DOHH2 (cell line): ENCODE data around the gene UBE2S.
"Not testable (repeated sequence)": the region's sequence is repeated elsewhere in the genome, so short reads cannot be mapped to it uniquely, and the experiment has no call there.

Experiments
- H3F3A ChIP-seq: fragments of 200-600 bp; sonication (generic), shearing (Covaris generic); 2 replicates; pipeline ENCODE4 v1.6.0; 2016; ENCODE audit warnings: antibody characterized with exemption, mild to moderate bottlenecking; ENCODE audit not compliant: control insufficient read depth, insufficient read depth
- H3K27ac ChIP-seq: fragments of 200-600 bp; sonication (generic); 2 replicates; pipeline ENCODE4 v1.5.1; 2014; ENCODE audit warnings: low read depth, mild to moderate bottlenecking, low read length, moderate library complexity
- H3K27me3 ChIP-seq: fragments of 200-600 bp; sonication (generic); 2 replicates; pipeline ENCODE4 v1.6.1; 2014; ENCODE audit warnings: mild to moderate bottlenecking, low read length, mixed read lengths; ENCODE audit not compliant: control insufficient read depth
- H3K36me3 ChIP-seq: fragments of 200-600 bp; sonication (generic); 2 replicates; pipeline ENCODE4 v1.6.1; 2014; ENCODE audit warnings: mild to moderate bottlenecking, low read length, moderate library complexity, mixed read lengths; ENCODE audit not compliant: control insufficient read depth
- H3K4me1 ChIP-seq: fragments of 200-600 bp; sonication (generic); 2 replicates; pipeline ENCODE4 v1.6.1; 2014; ENCODE audit warnings: mild to moderate bottlenecking, low read length, mixed read lengths; ENCODE audit not compliant: control insufficient read depth
- H3K4me2 ChIP-seq: fragments of 200-600 bp; sonication (generic); 2 replicates; pipeline ENCODE4 v1.6.0; 2014; ENCODE audit warnings: mild to moderate bottlenecking, low read length, moderate library complexity
- H3K4me3 ChIP-seq: fragments of 200-600 bp; sonication (generic); 2 replicates; pipeline ENCODE4 v1.5.1; 2014; ENCODE audit warnings: mild to moderate bottlenecking, low read length, mixed read lengths
- H3K79me2 ChIP-seq: fragments of 200-600 bp; sonication (generic); 2 replicates; pipeline ENCODE4 v1.6.1; 2014; ENCODE audit warnings: mild to moderate bottlenecking, low read length, mixed read lengths; ENCODE audit not compliant: control insufficient read depth
- H3K9me2 ChIP-seq: fragments of 200-600 bp; sonication (generic); replicated peaks from 2 replicates; pipeline ENCODE4 v1.6.1; 2014; ENCODE audit warnings: mild to moderate bottlenecking, low read length, mixed read lengths; ENCODE audit not compliant: control insufficient read depth
- H3K9me3 ChIP-seq: fragments of 200-600 bp; sonication (generic); 2 replicates; pipeline ENCODE4 v1.6.1; 2014; ENCODE audit warnings: antibody characterized with exemption, low read length, mixed read lengths; ENCODE audit not compliant: control insufficient read depth, insufficient read depth
- H4K20me1 ChIP-seq: fragments of 200-600 bp; sonication (generic); 2 replicates; pipeline ENCODE4 v1.6.0; 2014; ENCODE audit warnings: low read depth, mild to moderate bottlenecking, antibody characterized with exemption, low read length, moderate library complexity; ENCODE audit not compliant: control insufficient read depth, insufficient read depth
- CTCF ChIP-seq: fragments of 200-600 bp; sonication (generic); IDR thresholded peaks from one replicate; pipeline ENCODE4 v1.5.1; 2014; ENCODE audit warnings: antibody characterized with exemption, mild to moderate bottlenecking, low read depth, low read length; ENCODE audit not compliant: poor library complexity, severe bottlenecking
- EZH2phosphoT487 ChIP-seq: fragments of 200-600 bp; sonication (generic); IDR thresholded peaks from 2 replicates; pipeline ENCODE4 v1.6.1; 2017; ENCODE audit warnings: borderline replicate concordance, mild to moderate bottlenecking, antibody characterized with exemption, low read length, moderate library complexity, mixed read lengths

Gene UBE2S

GRCh38 chr19:55451163-55451964 lies 43.8 kb upstream of the UBE2S start:
- H3K27me3 ChIP-seq, result peaks cover 9% of the 10 kb centered on the region
- no peaks in the 10 kb centered on the region for H3K9me3 ChIP-seq
- no peaks in the 10 kb centered on the region for H4K20me1 ChIP-seq
- H3K79me2 ChIP-seq, result no peaks in the 10 kb centered on the region
- no peaks in the 10 kb centered on the region; the same call in 1 of the 2 replicates for H3F3A ChIP-seq
- TF ChIP-seq EZH2phosphoT487 (no peak), CTCF (no peak)
- H3K4me2 ChIP-seq, result no peak overlapping the region
- H3K27ac ChIP-seq, result no peak overlapping the region
- no peaks in the 10 kb centered on the region for H3K36me3 ChIP-seq
- no peaks in the 10 kb centered on the region for H3K4me1 ChIP-seq
- no peaks in the 10 kb centered on the region for H3K9me2 ChIP-seq
- no peak overlapping the region for H3K4me3 ChIP-seq

- H3K36me3 ChIP-seq, result no peaks in the 10 kb centered on the region
- TF ChIP-seq CTCF (no peak), EZH2phosphoT487 (no peak)
- no peak overlapping the region for H3K4me2 ChIP-seq
- H3K27ac ChIP-seq, result no peak overlapping the region
- no peaks in the 10 kb centered on the region for H4K20me1 ChIP-seq
- H3K27me3 ChIP-seq, result peaks cover 14% of the 10 kb centered on the region
- H3K4me3 ChIP-seq, result no peak overlapping the region
- H3K4me1 ChIP-seq, result no peaks in the 10 kb centered on the region
- no peaks in the 10 kb centered on the region for H3K79me2 ChIP-seq
- no peaks in the 10 kb centered on the region; the same call in 1 of the 2 replicates for H3F3A ChIP-seq
- H3K9me3 ChIP-seq, result no peaks in the 10 kb centered on the region
- H3K9me2 ChIP-seq, result no peaks in the 10 kb centered on the region
Observed at GRCh38 chr19:55449469-55449868, 41.9 kb upstream of the UBE2S start.

GRCh38 chr19:55448175-55448490 lies 40.5 kb upstream of the UBE2S start:
- not testable (repeated sequence) for H3K36me3 ChIP-seq, H4K20me1 ChIP-seq, H3K79me2 ChIP-seq, H3K4me3 ChIP-seq, H3K9me2 ChIP-seq, H3K9me3 ChIP-seq, H3K4me1 ChIP-seq, H3K4me2 ChIP-seq, H3F3A ChIP-seq, H3K27ac ChIP-seq
- peaks cover 23% of the 10 kb centered on the region for H3K27me3 ChIP-seq

DNA sequence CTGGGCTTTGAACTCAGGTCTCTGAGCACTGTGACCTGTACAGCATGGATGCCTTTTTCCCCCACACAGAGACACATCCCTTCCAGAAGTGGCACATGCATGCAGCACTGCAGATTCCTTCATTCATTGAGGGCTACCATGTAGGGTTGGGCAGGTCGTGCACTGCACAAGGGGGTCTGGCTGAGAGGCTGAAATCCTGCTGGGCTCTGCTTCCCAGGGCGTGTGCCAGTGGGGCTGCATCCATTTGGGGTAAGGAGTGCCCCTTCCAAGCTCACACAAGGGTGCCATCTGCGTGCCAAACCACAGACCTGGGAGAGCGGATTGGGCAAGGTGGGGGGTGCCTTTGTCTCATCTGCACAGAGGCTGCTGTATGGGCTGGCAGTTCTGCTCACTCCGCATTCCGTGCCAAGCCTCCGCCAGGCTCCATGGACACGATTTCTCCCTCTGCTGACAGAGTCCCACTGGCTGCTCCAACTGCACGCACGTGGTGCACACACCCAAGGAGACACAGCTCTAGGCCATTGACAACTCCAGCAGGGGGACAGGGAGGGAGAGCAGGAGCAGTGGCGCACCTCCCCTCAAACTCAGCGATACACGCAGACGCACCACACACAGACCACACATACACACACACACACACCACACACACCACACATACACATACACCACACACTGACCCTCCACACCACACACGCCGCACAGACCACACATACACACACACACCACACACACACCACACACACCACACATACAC lies 40.0 kb upstream of the UBE2S start:
- no peak overlapping the region for H3K4me3 ChIP-seq
- no peaks in the 10 kb centered on the region for H3K79me2 ChIP-seq
- no peaks in the 10 kb centered on the region for H3K9me3 ChIP-seq
- no peaks in the 10 kb centered on the region for H3F3A ChIP-seq
- peaks cover 25% of the 10 kb centered on the region for H3K27me3 ChIP-seq
- no peaks in the 10 kb centered on the region for H3K9me2 ChIP-seq
- TF ChIP-seq CTCF (no peak), EZH2phosphoT487 (no peak)
- no peak overlapping the region for H3K4me2 ChIP-seq
- H3K27ac ChIP-seq, result no peak overlapping the region
- H4K20me1 ChIP-seq, result no peaks in the 10 kb centered on the region
- no peaks in the 10 kb centered on the region for H3K4me1 ChIP-seq
- no peaks in the 10 kb centered on the region for H3K36me3 ChIP-seq
